Measurements from ENCODE around the gene VPS26C. TPM values are rescaled to one million over a fixed set of nuclear protein-coding genes. Genes with fewer than 3 reads are reported as not detected.

The VPS26C gene
- total RNA-seq, 1 donor from 2014 or later, result 57.6 TPM

DNA sequence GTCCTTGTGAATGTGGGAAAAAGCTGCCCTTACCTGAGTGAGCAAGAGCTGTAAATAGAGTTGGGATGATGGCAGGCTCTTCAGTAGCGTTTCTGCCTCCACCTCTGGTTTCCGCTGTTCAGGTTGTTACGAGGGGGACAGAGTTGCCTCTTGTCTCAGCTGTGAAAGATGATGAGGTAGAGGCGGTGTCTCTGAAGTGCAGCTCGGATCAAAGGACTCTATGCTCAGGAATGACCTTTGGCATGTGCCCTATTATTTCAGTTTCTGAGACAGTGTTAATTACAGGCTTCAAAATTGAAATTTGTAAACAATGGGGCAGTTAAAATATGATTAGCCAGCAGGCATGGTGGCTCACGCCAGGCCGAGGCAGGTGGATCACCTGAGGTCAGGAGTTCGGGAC, 70.3 kb downstream of the VPS26C start:
- no peak overlapping the region for H3K4me3 ChIP-seq
- intact Hi-C loops (cut with DNase I), result no loop called here
- TF ChIP-seq, protein P1, sequence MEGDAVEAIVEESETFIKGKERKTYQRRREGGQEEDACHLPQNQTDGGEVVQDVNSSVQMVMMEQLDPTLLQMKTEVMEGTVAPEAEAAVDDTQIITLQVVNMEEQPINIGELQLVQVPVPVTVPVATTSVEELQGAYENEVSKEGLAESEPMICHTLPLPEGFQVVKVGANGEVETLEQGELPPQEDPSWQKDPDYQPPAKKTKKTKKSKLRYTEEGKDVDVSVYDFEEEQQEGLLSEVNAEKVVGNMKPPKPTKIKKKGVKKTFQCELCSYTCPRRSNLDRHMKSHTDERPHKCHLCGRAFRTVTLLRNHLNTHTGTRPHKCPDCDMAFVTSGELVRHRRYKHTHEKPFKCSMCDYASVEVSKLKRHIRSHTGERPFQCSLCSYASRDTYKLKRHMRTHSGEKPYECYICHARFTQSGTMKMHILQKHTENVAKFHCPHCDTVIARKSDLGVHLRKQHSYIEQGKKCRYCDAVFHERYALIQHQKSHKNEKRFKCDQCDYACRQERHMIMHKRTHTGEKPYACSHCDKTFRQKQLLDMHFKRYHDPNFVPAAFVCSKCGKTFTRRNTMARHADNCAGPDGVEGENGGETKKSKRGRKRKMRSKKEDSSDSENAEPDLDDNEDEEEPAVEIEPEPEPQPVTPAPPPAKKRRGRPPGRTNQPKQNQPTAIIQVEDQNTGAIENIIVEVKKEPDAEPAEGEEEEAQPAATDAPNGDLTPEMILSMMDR (IDR thresholded peaks at IDR 0.05), result no peak
- no peak for ATAC-seq
- H3K4me1 ChIP-seq, result no peaks in the 10 kb centered on the region
- H3K9me3 ChIP-seq, result no peaks in the 10 kb centered on the region
- DNase-seq, result no peak
- peaks cover 78% of the 10 kb centered on the region for H3K36me3 ChIP-seq
- H3K27ac ChIP-seq, result no peak overlapping the region
- no peaks in the 10 kb centered on the region for H3K27me3 ChIP-seq

DNA sequence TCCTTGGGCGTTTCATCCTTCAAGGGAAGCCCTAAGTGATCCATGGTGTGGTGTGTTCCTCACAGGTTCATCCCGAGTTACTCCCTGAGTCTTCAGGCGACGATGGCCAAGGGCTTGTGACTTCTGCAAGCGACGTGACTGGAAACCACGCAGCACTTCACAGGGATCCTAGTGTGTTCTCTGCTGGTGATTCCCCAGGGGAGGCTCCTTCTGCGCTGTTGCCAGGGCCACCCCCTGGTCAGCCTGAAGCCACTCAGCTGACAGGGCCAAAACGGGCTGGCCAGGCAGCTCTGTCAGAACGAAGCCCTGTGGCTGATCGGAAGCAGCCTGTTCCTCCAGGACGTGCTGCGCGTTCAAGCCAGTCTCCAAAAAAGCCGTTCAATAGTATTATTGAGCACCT, 71.5 kb downstream of the VPS26C start:
- Histone ChIP-seq H3K4me1 (no peaks in the 10 kb centered on the region), H3K36me3 (peaks cover 78% of the 10 kb centered on the region), H3K4me3 (no peak overlapping the region), H3K27me3 (no peaks in the 10 kb centered on the region), H3K9me3 (no peaks in the 10 kb centered on the region), H3K27ac (no peak overlapping the region)
- TF ChIP-seq, protein P1 (IDR thresholded peaks at IDR 0.05), result no peak
- DNase-seq (no peak), ATAC-seq (no peak)
- intact Hi-C loops (cut with DNase I), result no loop called here

DNA sequence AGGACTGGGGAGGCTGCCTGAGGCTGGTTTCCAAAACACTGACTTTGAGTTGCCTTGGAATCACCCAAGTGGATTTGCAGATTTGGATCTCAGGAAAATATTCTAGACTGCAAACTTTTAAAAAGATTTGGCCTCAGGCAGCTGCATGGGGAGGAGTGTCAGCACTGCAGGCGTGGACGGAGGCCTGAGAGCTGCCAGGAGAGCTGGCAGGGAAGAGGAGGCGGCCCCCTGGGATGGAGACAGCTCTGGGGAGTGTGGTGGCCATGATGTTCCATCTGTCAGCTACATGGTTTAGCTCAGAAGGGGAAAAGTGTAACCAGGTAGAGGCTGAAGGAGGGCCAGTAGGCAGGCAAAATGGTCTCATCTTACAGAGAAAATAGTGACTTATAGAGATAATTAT, 72.1 kb downstream of the VPS26C start:
- intact Hi-C loops (cut with DNase I), result no loop called here
- DNase-seq, result no peak
- Histone ChIP-seq H3K4me1 (no peaks in the 10 kb centered on the region), H3K27me3 (no peaks in the 10 kb centered on the region), H3K4me3 (no peak overlapping the region), H3K36me3 (peaks cover 78% of the 10 kb centered on the region), H3K27ac (no peak overlapping the region), H3K9me3 (no peaks in the 10 kb centered on the region)
- no peak for ATAC-seq
- TF ChIP-seq, protein P1 (IDR thresholded peaks at IDR 0.05), result no peak

DNA sequence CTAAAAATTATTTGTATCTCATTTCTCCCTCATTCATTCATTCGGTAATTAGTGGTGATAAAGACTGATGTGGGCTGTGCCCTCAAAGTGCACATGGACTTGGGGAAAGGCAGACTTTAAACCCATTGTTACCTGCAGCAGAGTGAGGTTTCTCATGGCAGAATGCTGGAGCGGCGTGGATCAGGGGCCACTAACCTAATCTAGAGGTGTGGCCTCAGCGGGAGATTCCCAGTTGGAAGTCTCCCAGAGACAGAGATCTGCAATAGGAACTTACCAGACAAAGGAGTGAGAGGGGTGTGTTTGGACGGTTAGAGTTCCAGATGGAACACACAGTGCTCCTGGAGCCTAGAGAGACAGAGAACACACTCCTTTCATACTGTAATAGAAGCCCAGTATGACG, 73.5 kb downstream of the VPS26C start:
- Histone ChIP-seq H3K27ac (no peak overlapping the region), H3K4me1 (no peaks in the 10 kb centered on the region), H3K36me3 (peaks cover 78% of the 10 kb centered on the region), H3K4me3 (no peak overlapping the region), H3K9me3 (no peaks in the 10 kb centered on the region), H3K27me3 (no peaks in the 10 kb centered on the region)
- intact Hi-C loops (cut with DNase I), result no loop called here
- no peak for DNase-seq
- TF ChIP-seq, protein P1 (IDR thresholded peaks at IDR 0.05), result no peak
- ATAC-seq, result no peak

DNA sequence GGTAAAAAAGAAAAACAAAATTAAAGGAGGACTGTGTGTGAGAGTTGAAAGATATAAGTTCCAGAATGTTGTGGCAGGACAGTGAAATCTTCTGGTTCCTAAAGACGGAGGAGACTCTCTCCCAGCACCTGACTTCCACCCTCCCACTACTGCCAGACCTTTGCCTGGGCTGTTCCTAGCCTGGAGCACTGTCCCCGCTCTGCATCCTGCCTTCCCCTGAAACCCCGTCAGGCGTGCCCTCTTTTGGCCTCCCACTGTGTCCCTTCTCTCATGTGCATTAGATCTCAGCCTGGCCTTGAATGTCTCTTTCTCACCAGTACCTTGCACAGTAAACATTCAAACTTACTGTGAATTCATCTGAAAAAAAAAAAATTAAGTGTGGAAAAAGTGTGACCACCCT, 74.1 kb downstream of the VPS26C start:
- H3K9me3 ChIP-seq, result no peaks in the 10 kb centered on the region
- no peaks in the 10 kb centered on the region for H3K27me3 ChIP-seq
- peaks cover 78% of the 10 kb centered on the region for H3K36me3 ChIP-seq
- no peak overlapping the region for H3K4me3 ChIP-seq
- intact Hi-C loops (cut with DNase I), result no loop called here
- DNase-seq (no peak), ATAC-seq (no peak)
- no peaks in the 10 kb centered on the region for H3K4me1 ChIP-seq
- TF ChIP-seq, protein P1 (IDR thresholded peaks at IDR 0.05), result no peak
- no peak overlapping the region for H3K27ac ChIP-seq

DNA sequence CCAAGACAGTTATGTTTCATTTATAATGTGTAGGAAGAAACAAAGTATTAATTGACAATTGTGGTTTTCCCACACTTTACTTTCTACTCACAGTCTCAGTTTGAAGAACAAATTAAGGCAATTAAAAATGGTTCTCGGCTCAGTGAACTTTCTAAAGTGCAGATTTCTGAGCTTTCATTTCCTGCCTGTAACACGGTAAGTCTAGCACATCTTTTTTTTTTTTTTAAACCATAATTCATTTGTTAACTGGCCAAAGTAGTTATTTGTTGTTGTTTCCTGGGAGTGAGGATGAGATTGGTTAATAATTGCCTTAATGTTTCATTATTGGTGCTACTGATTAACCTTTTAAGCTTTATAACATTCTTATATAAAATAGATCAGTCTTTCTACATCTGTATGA, 75.1 kb downstream of the VPS26C start:
- Histone ChIP-seq H3K9me3 (no peaks in the 10 kb centered on the region), H3K27ac (no peak overlapping the region), H3K4me1 (no peaks in the 10 kb centered on the region), H3K27me3 (no peaks in the 10 kb centered on the region), H3K36me3 (peaks cover 81% of the 10 kb centered on the region), H3K4me3 (no peak overlapping the region)
- intact Hi-C loops (cut with DNase I), result no loop called here
- ATAC-seq (no peak), DNase-seq (no peak)
- TF ChIP-seq, protein P1 (IDR thresholded peaks at IDR 0.05), result no peak
